ENCODE data around the gene GPR32. TPM values are rescaled to one million over a fixed set of nuclear protein-coding genes. Genes with fewer than 3 reads are reported as not detected.

GPR32 gene
- total and polyA plus RNA-seq, 2 donors from 2014 or later = not detected

DNA sequence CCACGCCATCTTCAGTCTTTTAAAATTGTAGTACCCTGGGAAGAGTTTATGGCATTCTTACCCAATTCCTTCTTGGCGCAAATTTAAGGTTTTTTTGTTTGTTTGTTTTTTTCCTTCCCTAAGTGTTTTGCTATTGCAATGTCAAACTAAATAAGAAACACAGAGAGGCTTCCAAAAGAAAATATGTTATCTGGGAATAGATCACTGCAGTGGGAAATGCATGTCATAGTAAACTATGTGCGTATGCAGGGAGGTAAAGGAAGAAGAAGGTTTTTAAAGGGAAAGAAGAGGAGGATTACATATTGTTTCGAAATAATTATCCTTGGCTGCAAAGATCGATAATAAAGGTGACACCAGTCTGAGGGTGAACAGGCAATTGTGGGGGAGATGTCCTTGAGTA lies 33.9 kb upstream of the GPR32 start:
- no peaks in the 10 kb centered on the region for H3K9me3 ChIP-seq (ENCODE audit: control insufficient read depth in 2 of 3, insufficient read depth in 1 of 3, low read length in 3 of 3)
- no peak overlapping the region for H3K27ac ChIP-seq (ENCODE audit: low read depth in 2 of 2, low read length in 2 of 2)
- no peaks in the 10 kb centered on the region for H3K27me3 ChIP-seq (ENCODE audit: control insufficient read depth, insufficient read depth, low read length)
- no peak overlapping the region for H3K9ac ChIP-seq (ENCODE audit: low read length in 3 of 3)
- H3K4me3 ChIP-seq (ENCODE audit: low read length in 3 of 3) = no peak overlapping the region
- intact Hi-C loops (cut with DNase I) = no loop called here
- H3K4me1 ChIP-seq (ENCODE audit: control insufficient read depth in 2 of 3, insufficient read depth in 2 of 3, low read depth in 1 of 3, low read length in 3 of 3) = no peaks in the 10 kb centered on the region
- no peaks in the 10 kb centered on the region for H3K36me3 ChIP-seq (ENCODE audit: control insufficient read depth in 2 of 3, insufficient read depth in 3 of 3, low read length in 3 of 3)
- DNase-seq = no peak
- FAIRE-seq = no peak
- TF ChIP-seq, protein P1, sequence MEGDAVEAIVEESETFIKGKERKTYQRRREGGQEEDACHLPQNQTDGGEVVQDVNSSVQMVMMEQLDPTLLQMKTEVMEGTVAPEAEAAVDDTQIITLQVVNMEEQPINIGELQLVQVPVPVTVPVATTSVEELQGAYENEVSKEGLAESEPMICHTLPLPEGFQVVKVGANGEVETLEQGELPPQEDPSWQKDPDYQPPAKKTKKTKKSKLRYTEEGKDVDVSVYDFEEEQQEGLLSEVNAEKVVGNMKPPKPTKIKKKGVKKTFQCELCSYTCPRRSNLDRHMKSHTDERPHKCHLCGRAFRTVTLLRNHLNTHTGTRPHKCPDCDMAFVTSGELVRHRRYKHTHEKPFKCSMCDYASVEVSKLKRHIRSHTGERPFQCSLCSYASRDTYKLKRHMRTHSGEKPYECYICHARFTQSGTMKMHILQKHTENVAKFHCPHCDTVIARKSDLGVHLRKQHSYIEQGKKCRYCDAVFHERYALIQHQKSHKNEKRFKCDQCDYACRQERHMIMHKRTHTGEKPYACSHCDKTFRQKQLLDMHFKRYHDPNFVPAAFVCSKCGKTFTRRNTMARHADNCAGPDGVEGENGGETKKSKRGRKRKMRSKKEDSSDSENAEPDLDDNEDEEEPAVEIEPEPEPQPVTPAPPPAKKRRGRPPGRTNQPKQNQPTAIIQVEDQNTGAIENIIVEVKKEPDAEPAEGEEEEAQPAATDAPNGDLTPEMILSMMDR (IDR thresholded peaks at IDR 0.05; ENCODE audit: borderline replicate concordance, extremely low read depth, insufficient read depth) = no peak

DNA sequence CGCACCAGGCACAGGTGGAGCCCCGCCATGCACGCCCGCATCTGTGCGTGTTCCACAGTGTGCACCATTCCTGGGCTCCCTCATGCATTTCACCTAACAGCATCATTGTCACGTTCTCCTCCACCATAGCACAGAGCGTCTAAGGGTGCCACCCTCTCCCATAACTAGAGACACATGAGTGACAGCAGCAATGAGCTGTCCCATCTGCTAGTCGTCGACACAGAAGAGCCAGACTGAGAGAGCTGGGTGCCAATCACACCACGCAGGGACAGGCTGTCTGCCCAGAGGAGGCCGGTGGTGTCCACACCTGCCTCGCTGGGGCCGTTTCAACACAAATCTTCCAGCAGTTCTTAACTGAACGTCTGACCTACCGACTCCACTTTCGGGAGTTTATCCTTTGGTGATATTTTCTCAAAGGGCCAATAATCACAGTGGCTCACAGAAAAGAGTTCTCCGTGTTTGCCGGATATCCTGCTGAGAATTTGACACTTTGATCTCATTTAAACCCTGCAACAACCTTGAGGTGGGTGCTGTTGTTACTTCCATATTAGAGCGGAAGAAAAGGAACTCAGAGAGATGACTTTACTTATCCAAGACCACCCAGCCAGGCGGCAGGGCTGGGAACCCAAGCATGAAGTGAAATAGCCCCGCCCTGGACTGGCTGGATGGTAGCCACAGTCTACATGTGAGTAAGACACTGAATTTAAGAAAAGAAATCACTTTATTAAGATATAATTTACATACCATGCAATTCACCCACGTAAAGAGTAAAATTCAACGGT lies 30.9 kb upstream of the GPR32 start:
- no peaks in the 10 kb centered on the region for H3K4me1 ChIP-seq (ENCODE audit: control insufficient read depth in 2 of 3, insufficient read depth in 2 of 3, low read depth in 1 of 3, low read length in 3 of 3)
- DNase-seq (no peak), FAIRE-seq (no peak)
- H3K27me3 ChIP-seq (ENCODE audit: control insufficient read depth, insufficient read depth, low read length) = no peaks in the 10 kb centered on the region
- no peaks in the 10 kb centered on the region for H3K9me3 ChIP-seq (ENCODE audit: control insufficient read depth in 2 of 3, insufficient read depth in 1 of 3, low read length in 3 of 3)
- TF ChIP-seq, protein P1 (IDR thresholded peaks at IDR 0.05; ENCODE audit: borderline replicate concordance, extremely low read depth, insufficient read depth) = no peak
- H3K9ac ChIP-seq (ENCODE audit: low read length in 3 of 3) = no peak overlapping the region
- no peaks in the 10 kb centered on the region for H3K36me3 ChIP-seq (ENCODE audit: control insufficient read depth in 2 of 3, insufficient read depth in 3 of 3, low read length in 3 of 3)
- intact Hi-C loops (cut with DNase I) = no loop called here
- no peak overlapping the region for H3K27ac ChIP-seq (ENCODE audit: low read depth in 2 of 2, low read length in 2 of 2)
- H3K4me3 ChIP-seq (ENCODE audit: low read length in 3 of 3) = no peak overlapping the region

DNA sequence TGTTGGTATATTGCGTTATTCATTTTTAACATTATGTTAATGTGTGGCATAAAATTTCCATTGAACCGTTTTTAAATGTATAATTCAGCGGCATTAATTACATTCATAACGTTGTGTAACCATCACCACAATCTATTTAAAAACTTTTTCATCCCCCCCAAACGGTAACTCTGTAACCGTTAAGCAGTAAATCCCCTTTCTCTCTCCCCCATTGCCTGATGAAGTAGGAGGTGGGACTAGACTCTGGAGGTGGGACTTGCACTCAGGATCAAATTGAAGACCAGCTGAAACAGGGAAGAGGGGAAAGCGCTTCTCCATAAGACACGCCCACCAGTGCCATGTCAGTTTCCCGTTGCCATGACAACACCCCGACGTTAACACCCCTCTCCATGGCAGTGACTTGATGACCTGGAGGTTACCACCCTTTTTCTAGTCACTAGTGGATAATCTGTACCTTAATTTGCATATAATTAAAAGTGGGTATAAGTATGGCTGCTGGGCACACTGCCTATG lies 30.3 kb upstream of the GPR32 start:
- TF ChIP-seq, protein P1 (IDR thresholded peaks at IDR 0.05; ENCODE audit: borderline replicate concordance, extremely low read depth, insufficient read depth) = no peak
- H3K4me3 ChIP-seq (ENCODE audit: low read length in 3 of 3) = no peak overlapping the region
- no peak for DNase-seq
- no peak for FAIRE-seq
- H3K27me3 ChIP-seq (ENCODE audit: control insufficient read depth, insufficient read depth, low read length) = no peaks in the 10 kb centered on the region
- no peaks in the 10 kb centered on the region for H3K9me3 ChIP-seq (ENCODE audit: control insufficient read depth in 2 of 3, insufficient read depth in 1 of 3, low read length in 3 of 3)
- intact Hi-C loops (cut with DNase I) = no loop called here
- H3K9ac ChIP-seq (ENCODE audit: low read length in 3 of 3) = no peak overlapping the region
- H3K27ac ChIP-seq (ENCODE audit: low read depth in 2 of 2, low read length in 2 of 2) = no peak overlapping the region
- no peaks in the 10 kb centered on the region for H3K36me3 ChIP-seq (ENCODE audit: control insufficient read depth in 2 of 3, insufficient read depth in 3 of 3, low read length in 3 of 3)
- no peaks in the 10 kb centered on the region for H3K4me1 ChIP-seq (ENCODE audit: control insufficient read depth in 2 of 3, insufficient read depth in 2 of 3, low read depth in 1 of 3, low read length in 3 of 3)
